Activated CD4-positive, alpha-beta T cell treated with anti-CD3 and anti-CD28 coated beads, Interleukin-2, amount 50 U/mL, for 16 hours (primary cell): ENCODE data around the gene PROKR1.
"Not testable (repeated sequence)": the region's sequence is repeated elsewhere in the genome, so short reads cannot be mapped to it uniquely, and the experiment has no call there.

Experiments used
- DNase-seq: peaks from one replicate; pipeline ENCODE4 v3.0.0-alpha.2; 2020

The PROKR1 gene

GRCh38 chr2:68643011-68643873, at the start of gene PROKR1:
PROKR1 (plus strand) TSS chr2:68643579; CDS start chr2:68645822, 2,243 bp downstream.
- no peak for DNase-seq

DNA sequence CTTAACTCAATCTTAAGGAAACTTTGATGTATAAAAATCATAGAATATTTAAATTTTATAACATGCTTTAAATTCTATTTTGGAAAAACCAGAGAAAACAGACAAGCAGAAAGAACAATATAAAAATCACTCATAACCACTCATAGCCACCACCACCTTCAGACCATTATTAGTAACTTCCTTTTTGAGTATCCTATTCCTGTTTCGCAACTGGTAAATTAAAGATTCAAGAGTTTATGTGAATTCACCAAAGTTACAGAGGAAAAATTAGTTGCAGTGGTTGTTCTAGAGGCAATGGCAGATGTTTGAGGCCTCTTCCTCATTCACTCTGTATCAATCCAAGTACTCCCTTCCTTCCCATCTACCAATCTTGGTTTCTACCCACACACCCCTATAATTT, 49.3 kb upstream of the PROKR1 start:
- DNase-seq, result no peak

DNA sequence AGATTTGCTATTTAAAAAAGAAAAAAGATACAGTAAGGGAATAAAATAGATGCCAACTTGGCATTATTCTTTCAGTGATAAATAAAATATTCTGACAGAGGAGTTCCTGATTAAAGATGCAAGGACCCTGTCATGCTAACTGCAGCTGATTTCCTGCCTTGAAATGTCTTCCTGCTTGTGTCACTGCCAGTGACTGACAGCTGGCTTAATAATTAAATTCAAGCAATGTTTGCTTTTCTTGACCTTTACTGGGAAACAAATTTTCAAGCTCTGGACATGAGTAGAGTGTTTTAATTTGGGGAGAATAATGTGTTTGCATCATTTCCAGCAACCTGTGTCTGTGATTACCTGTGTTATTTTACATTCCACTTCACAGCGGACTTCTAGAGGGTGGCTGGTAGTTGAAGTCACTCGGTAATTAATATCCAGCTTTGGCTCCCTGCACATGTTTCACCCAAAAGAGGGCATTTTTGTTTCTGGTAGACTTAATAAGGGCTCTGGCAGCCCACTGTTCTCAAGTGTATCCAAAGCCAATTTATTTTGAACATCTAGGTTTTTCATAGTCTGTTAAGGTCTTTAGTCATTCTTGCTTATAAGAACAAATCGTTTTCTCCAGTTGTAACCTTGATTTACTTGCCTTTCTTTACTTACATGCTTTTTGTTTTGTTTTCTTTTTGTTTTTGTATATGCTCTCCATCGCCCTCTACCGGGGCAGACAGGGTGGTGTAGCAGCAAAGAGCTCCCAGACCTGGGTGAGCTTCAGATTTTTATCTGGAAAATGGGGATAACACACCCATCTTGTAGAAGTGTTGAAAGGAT, 48.5 kb upstream of the PROKR1 start:
- peak; percentile 53 for DNase-seq

- DNase-seq, result not testable (repeated sequence)
Observed at GRCh38 chr2:68595493-68595785, 47.9 kb upstream of the PROKR1 start.

DNA sequence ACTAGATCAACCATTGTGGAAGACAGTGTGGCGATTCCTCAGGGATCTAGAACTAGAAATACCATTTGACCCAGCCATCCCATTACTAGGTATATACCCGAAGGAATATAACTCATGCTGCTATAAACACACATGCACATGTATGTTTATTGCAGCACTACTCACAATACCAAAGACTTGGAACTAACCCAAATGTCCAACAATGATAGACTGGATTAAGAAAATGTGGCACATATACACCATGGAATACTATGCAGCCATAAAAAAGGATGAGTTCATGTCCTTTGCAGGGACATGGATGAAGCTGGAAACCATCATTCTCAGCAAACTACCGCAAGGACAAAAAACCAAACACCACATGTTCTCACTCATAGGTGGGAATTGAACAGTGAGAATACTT, 42.9 kb upstream of the PROKR1 start:
- DNase-seq, result not testable (repeated sequence)

DNA sequence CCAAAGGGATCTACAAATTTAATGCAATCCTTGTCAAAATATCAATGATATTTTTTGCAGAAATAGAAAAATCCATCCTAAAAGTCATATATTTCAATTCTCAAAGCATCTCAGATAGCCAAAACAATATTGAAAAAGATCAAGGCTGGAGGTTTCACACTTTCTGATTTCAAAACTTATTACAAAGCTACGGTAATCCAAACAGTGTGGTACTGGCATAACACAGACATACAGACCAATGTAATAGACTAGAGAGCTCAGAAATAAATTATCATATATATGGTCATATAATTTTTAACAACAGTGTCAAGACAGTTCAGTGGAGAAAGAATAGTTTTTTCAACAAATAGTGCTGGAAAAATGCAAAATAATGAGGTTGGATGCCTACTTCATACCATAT, 40.3 kb upstream of the PROKR1 start:
- no peak for DNase-seq

- DNase-seq, result no peak
Observed at GRCh38 chr2:68604077-68604476, 39.3 kb upstream of the PROKR1 start.

DNA sequence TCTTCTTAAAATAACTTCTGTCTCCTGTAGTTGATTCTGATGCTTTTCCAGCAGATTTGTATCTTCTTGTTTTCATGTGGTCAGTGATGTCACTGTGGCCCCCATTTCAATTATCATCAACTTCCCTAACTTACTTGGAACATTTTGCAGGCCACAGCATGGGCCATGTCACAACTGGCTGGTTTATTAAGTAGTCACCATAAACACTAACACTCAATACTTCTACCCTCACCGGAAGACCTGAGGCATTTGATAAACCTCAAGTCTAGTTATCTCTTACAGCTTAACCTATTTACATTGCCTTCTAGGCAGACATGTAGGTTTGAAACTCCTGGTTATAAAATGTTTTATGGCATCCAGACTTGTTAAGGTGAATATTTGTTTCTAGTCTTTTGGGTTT, 37.4 kb upstream of the PROKR1 start:
- no peak for DNase-seq

- DNase-seq, result no peak
Observed at GRCh38 chr2:68606759-68607158, 36.6 kb upstream of the PROKR1 start.

- DNase-seq, result no peak
Observed at GRCh38 chr2:68607837-68608236, 35.5 kb upstream of the PROKR1 start.

DNA sequence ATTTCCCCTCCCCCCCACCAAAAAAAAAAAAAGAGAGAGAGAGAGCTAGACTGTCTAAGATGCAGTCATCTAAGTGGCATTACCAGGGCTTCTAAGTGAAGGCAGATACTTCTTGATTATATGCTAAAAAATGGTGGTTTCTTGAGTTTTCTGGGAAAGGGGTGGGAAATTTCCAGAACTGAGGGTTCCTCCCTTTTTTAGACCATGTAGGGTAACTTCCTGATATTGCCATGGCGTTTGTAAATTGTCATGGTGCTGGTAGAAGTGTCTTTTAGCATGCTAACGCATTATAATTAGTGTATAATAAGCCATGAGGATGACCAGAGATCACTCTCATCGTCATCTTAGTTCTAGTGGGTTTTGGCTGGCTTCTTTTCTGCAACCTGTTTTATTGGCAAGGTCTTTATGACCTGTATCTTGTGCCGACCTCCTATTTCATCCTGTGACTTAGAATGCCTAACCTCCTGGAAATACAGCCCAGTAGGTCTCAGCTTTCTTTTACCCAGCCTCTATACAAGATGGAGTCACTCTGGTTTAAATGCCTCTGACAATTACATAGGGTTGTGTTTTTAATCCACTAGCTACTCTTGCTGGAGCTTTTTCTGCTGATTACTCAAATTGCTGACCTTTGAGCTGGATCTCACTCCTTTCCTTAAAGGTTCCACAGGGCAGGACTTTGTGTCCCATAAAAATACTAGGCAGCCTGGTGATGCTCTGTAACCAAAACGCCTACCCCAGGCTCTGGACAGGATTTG, 30.4 kb upstream of the PROKR1 start:
- DNase-seq, result no peak

DNA sequence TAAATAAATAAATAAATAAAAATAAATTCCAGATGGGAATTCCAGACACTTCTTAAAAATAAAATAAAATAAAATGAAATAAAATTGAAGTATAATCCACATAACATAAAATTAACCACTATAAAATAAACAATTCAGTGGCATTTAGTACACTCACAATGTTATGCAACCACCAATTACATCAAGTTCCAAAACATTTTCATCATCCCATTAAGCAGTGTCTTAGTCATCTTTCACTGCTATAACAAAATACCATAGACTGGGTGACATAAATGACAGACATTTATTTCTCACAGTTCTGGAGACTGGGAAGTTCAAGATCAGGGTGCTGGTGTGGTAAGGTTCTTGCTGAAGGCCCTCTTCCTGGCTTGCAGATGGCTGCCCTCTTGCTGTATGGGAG, 22.6 kb upstream of the PROKR1 start:
- DNase-seq, result no peak

DNA sequence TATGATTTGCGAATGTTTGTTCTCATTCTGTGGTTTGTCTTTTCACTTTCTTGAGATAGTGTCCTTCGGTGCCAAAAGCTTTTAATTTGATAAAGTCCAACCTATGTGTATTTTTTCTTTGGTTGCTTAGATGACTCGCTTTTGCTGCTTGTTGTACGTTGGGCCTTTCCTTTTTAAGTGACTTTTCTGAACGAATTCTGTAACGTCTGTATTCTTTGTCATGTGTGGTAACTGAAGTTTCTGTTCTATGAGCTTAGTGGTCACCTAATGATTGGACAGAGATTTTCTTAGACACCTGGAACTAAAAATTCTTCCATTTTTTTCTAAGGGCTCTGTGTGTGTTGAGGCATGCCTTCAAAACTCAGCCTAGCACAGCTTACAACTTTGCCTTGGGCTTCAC, 19.6 kb upstream of the PROKR1 start:
- no peak for DNase-seq

GRCh38 chr2:68627615-68628014, 15.8 kb upstream of the PROKR1 start:
- no peak for DNase-seq

GRCh38 chr2:68632021-68632420, 11.4 kb upstream of the PROKR1 start:
- no peak for DNase-seq

GRCh38 chr2:68637047-68637446, 6.3 kb upstream of the PROKR1 start:
- DNase-seq, result no peak

DNA sequence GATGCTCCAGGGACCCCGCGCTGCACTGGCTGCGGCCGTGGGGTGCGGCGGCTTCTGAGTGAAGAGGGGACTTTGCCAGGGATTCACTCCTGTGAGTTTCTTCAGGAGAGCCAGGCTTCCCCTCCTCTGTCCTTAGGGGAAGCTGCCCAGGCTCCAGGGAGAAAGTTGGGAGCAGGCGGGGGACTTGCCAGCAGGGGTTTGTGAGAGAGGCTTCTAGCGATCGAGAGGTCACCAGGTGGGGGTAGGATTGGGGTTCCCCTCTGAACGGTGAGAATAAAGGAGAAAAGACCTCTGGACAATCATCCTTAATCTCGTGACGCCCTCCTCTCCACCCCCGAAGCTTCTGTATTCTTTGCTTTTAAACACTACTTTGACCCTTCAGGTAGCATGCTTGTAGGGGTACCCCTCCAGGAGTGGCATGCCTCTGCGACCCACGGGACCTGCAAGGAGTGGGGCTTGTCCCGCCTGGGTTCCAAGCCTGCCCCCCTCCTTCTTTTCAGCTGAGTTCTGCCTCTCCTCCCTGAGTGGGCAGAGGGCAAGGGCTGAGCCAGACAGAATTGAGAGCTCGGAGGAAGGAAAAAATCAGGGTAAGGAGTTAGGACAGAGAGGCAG, 601 bp downstream of the PROKR1 start:
- no peak for DNase-seq

DNA sequence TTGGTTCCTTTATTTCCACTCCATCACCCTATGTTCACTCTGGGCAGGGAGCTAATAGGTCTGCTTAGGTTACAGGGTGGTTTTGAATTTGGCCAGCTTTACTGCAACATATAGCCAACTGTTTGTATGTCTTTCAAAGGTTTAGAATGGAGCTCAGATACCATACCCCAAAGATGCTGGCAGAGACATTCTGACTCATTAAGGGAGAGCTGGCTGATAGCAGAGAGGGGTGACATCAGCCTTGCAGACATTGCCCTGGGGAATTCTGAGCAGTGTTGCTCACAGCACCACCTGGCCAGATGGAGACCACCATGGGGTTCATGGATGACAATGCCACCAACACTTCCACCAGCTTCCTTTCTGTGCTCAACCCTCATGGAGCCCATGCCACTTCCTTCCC, 2.1 kb downstream of the PROKR1 start:
- peak; percentile 45 for DNase-seq

DNA sequence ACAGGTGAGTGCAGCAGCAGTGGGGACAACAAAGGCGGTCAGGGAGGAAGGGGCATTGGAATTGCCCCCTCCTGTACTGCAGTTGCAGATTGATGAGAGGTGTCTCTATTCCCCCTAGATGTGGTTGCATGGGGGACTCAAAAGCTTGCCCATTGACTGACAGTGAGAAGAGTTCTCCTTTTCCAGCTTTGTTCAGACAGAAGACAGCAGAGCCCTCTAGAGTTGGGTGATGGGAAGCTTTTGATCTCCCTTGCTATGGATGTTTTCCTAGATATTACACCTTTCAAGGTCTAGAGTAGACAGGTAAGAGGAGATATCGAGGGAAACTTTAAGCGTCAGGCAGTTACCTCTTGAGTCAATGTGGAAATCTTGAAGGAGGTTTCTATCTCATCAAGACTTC, 2.9 kb downstream of the PROKR1 start:
- no peak for DNase-seq

- DNase-seq, result no peak
Observed at GRCh38 chr2:68650645-68651044, 7.3 kb downstream of the PROKR1 start.

GRCh38 chr2:68653034-68653433, 9.7 kb downstream of the PROKR1 start:
- no peak for DNase-seq

- peak; percentile 89 for DNase-seq
Observed at GRCh38 chr2:68653538-68653982, 10.2 kb downstream of the PROKR1 start.

DNA sequence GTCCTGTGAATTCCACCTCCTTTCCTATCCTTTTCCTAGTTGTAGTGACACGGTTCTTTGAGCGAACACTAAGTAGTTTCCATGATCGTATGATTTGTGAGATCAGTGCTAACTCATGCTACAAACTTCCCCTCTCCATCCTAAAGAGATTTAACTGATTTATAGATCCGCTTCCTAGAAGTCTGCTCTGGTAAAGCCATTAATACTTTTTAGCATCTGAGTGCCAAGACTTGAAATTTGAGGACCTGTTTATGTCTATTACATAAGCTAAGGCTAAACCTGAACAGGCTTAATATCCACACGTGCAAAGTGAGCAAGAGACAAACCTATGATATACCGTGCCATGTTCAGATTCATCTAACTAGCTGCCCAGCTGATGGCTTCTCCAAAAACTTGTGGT, 14.9 kb downstream of the PROKR1 start:
- no peak for DNase-seq
